Prostate gland (tissue), 2 donors: ENCODE results near the gene INSYN2B. TPM values are rescaled to one million over a fixed set of nuclear protein-coding genes. Genes with fewer than 3 reads are reported as not detected.

Experiments used
- DNase-seq: peaks from one replicate; pipeline ENCODE4 v3.0.0-alpha.2; 2019; ENCODE audit warnings: low spot score
- H3K27ac ChIP-seq, 2 donors: fragments of 200-600 bp; sonication (generic); 2 replicates each; pipeline ENCODE4 v1.5.1; 2017 to 2019
- H3K27me3 ChIP-seq: fragments of 200-600 bp; sonication (generic); replicated peaks from 2 replicates; pipeline ENCODE4 v1.5.1; 2019; ENCODE audit not compliant: insufficient read depth
- H3K36me3 ChIP-seq, 2 donors: fragments of 200-600 bp; sonication (generic); 1 replicate in 1 of 2; 2 replicates in 1 of 2; pipeline versions ENCODE4 v1.5.1 to v1.8.1; 2017 to 2019
- H3K4me1 ChIP-seq: fragments of 200-600 bp; sonication (generic); replicated peaks from 2 replicates; pipeline ENCODE4 v1.5.1; 2019
- H3K4me3 ChIP-seq, 2 donors: fragments of 200-600 bp; sonication (generic); 2 replicates each; pipeline ENCODE4 v1.5.1; 2017 to 2019
- H3K9me3 ChIP-seq: fragments of 200-600 bp; sonication (generic); 2 replicates; pipeline ENCODE4 v1.5.1; 2017
- POLR2A ChIP-seq: fragments of 450-650 bp; IDR thresholded peaks from one replicate; pipeline ENCODE4 v1.6.1; 2016; ENCODE audit warnings: antibody characterized with exemption, mild to moderate bottlenecking
- POLR2AphosphoS5 ChIP-seq: sonication (generic); formaldehyde crosslinking; IDR thresholded peaks from one replicate; pipeline ENCODE4 v1.6.1; 2017; ENCODE audit warnings: antibody characterized with exemption
- WGBS: methylation state at CpG from one replicate; pipeline ENCODE4 v1.1.5; 2018; 5-methylcytosine and 5-hydroxymethylcytosine counted together
- intact Hi-C: fragments of 100-400 bp; cut with DNase I; formaldehyde crosslinking; loops from one replicate; pipeline ENCODE4 v1.14.2; 2022
- total RNA-seq, 2 donors: library from RNA; depleted of rRNA; stranded (reverse); fragments of >200 nt; gene quantifications; one replicate each; pipeline ENCODE4 v1.1.0, GENCODE V29; 2016
- TF ChIP-seq, protein P1 (sequence below), 4 experiments: fragments of 200-600 bp in 2 of 4; fragments of 450-650 bp in 2 of 4; sonication (generic) in 2 of 4; IDR thresholded peaks; 1 replicate in 3 of 4; 2 replicates in 1 of 4; pipeline ENCODE4 v1.5.1; 2016 to 2019; ENCODE audit warnings: antibody characterized with exemption in 4 of 4, mild to moderate bottlenecking in 2 of 4, moderate library complexity in 2 of 4

Gene INSYN2B
- total RNA-seq, 2 donors from 2014 or later, result 0.17 to 8.4 TPM

DNA sequence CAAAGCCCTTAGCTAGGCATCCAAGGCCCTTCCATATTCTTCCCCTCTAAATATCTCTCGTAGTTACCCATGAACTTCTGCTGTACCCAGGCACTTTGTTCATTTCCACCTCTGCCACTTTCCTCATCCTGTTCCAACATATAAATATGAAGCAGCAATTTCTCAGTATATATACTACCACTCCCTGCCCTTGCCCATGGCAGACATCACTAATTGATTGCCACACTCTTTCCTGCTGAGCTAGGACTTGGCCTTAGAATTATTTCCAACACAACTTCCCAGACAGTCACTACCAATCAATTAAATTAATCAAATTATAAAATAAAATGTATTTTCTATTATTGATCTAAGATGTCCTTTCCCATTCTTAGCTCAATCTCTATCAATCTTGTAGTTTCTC is 8.5 kb downstream of the INSYN2B start:
- DNase-seq, result no peak
- 97% methylated on average over 1 of the region's 1 CpG for WGBS
- no peak overlapping the region for H3K4me3 ChIP-seq
- TF ChIP-seq, protein P1, sequence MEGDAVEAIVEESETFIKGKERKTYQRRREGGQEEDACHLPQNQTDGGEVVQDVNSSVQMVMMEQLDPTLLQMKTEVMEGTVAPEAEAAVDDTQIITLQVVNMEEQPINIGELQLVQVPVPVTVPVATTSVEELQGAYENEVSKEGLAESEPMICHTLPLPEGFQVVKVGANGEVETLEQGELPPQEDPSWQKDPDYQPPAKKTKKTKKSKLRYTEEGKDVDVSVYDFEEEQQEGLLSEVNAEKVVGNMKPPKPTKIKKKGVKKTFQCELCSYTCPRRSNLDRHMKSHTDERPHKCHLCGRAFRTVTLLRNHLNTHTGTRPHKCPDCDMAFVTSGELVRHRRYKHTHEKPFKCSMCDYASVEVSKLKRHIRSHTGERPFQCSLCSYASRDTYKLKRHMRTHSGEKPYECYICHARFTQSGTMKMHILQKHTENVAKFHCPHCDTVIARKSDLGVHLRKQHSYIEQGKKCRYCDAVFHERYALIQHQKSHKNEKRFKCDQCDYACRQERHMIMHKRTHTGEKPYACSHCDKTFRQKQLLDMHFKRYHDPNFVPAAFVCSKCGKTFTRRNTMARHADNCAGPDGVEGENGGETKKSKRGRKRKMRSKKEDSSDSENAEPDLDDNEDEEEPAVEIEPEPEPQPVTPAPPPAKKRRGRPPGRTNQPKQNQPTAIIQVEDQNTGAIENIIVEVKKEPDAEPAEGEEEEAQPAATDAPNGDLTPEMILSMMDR (IDR thresholded peaks at IDR 0.05), result no peak
- no peak for TF ChIP-seq POLR2AphosphoS5
- no peak for TF ChIP-seq POLR2A
- H3K27me3 ChIP-seq, result no peaks in the 10 kb centered on the region
- no peaks in the 10 kb centered on the region for H3K36me3 ChIP-seq
- H3K27ac ChIP-seq, result no peak overlapping the region
- intact Hi-C loops, result no loop called here
- H3K4me1 ChIP-seq, result no peaks in the 10 kb centered on the region
- H3K9me3 ChIP-seq, result no peaks in the 10 kb centered on the region

DNA sequence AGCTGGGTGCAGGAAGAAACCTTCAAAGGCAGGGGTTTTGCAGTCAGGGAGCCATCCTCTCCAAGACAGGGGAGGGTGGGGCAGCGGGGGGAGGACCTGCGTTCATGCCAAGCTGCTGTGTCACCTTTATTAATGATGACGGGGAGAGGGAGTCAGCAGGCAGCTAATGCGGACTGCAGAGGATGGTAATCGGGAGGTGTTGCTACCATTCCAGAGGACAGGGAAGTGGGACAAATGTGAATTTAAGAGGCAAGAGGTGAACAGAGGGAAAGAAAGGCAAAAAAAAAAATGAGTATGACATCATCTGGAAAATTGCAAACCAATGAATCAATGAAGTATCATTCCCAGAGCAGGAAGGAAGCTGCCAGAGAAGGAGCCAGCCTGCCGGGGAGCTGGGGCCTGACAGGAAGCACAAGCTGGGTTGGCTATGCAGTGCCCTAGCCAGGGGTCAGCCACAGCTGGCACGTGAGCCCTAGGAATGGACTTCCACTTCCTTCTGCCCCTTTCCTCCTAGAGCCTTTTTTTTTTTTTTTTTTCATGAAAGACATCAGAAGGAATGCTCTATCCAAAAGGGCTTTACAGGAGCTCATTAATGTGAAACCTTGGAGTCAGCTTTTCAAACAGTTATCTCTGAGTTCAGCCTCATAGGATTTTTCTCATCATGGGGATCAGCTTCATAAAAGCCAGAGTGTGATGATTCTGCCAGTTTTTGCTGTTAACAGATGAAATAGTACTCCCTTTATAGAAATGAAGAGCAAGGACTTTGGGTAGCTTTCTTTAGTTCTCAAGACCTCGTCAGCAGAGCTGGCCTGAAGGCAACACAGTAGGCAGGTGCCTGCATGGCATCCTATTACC is 9.2 kb downstream of the INSYN2B start:
- Histone ChIP-seq H3K27ac (no peak overlapping the region), H3K4me3 (no peak overlapping the region), H3K36me3 (no peaks in the 10 kb centered on the region), H3K9me3 (no peaks in the 10 kb centered on the region), H3K27me3 (no peaks in the 10 kb centered on the region), H3K4me1 (no peaks in the 10 kb centered on the region)
- intact Hi-C loops, result no loop called here
- TF ChIP-seq POLR2AphosphoS5 (no peak), POLR2A (no peak)
- TF ChIP-seq, protein P1 (IDR thresholded peaks at IDR 0.05), result no peak
- 51% methylated on average over 8 of the region's 8 CpGs for WGBS
- no peak for DNase-seq

DNA sequence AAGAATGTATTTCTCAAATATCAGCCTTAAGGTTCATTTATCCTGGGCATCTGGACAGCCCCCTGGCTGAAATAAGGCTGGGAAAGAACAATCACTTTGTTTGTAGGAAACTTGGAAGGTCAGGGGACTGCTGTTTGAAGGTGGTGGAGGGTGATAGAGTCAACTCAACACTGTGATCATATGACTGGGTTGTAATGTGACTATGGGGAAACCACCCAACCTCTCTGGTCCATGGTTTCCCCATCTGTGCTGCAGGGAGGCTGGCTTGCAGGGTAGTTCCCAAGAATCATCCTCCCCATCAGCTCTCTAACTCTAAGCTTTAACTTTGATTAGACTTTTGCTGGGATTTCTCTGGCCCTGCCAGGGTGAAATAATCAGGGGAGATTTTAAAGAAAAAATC is 10.0 kb downstream of the INSYN2B start:
- intact Hi-C loops, result no loop called here
- no peak overlapping the region for H3K27ac ChIP-seq
- TF ChIP-seq POLR2AphosphoS5, result no peak
- TF ChIP-seq, protein P1 (IDR thresholded peaks at IDR 0.05), result no peak
- no peak for TF ChIP-seq POLR2A

DNA sequence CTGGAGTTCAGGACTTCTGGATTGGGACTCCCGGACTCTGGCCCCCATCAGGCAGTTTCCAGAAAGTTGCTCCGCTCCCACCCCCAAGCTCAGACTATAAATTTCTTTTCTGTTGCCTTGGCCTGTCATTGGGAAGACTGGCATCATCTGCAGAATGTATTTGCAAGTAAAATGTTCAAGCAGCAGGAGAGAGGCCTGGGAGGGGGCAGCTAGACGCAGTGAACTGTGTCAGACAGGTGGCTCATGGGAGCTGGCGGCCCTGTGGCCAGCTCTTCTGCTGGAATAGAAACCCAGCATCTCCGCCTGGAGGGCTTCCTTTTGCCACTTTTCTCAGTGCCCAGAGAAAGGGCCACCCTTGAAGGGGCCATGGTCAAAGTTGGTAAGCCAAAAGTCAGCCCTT is 16.0 kb downstream of the INSYN2B start:
- DNase-seq, result no peak
- intact Hi-C loops, result no loop called here
- no peak for TF ChIP-seq POLR2AphosphoS5
- no peak for TF ChIP-seq POLR2A
- TF ChIP-seq, protein P1 (IDR thresholded peaks at IDR 0.05), result no peak
- H3K36me3 ChIP-seq, result no peaks in the 10 kb centered on the region
- H3K9me3 ChIP-seq, result no peaks in the 10 kb centered on the region
- no peaks in the 10 kb centered on the region for H3K4me1 ChIP-seq
- H3K27ac ChIP-seq, result no peak overlapping the region
- 69% methylated on average over 5 of the region's 5 CpGs for WGBS
- no peak overlapping the region for H3K4me3 ChIP-seq
- no peaks in the 10 kb centered on the region for H3K27me3 ChIP-seq

More for the DNA sequence above, 10.0 kb downstream of the INSYN2B start:
- no peak for DNase-seq
- Histone ChIP-seq H3K4me1 (no peaks in the 10 kb centered on the region), H3K4me3 (no peak overlapping the region), H3K9me3 (no peaks in the 10 kb centered on the region), H3K27me3 (no peaks in the 10 kb centered on the region), H3K36me3 (no peaks in the 10 kb centered on the region)

DNA sequence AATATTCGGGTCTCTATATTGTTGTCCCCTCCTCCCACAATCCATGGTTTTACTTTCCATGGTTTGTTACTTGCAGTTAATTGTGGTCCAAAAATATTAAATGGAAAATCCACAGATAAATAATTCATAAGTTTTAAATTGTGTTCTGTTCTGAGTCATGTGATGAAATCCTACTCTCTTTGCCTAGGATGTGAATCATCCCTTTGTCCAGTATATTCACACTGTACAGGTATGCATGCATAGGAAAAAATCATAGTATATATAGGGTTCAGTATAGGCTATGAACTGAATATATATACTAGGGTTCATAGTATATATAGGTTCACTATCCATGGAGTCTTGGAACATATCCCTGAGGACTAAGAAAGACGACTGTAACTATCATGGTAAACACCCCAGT is 19.6 kb downstream of the INSYN2B start:
- 98% methylated on average over 2 of the region's 2 CpGs for WGBS
- no peaks in the 10 kb centered on the region for H3K9me3 ChIP-seq
- intact Hi-C loops, result no loop called here
- TF ChIP-seq, protein P1 (IDR thresholded peaks at IDR 0.05), result no peak
- no peak for TF ChIP-seq POLR2AphosphoS5
- TF ChIP-seq POLR2A, result no peak
- no peak for DNase-seq
- no peak overlapping the region for H3K4me3 ChIP-seq
- H3K36me3 ChIP-seq, result no peaks in the 10 kb centered on the region
- H3K27me3 ChIP-seq, result no peaks in the 10 kb centered on the region
- H3K4me1 ChIP-seq, result no peaks in the 10 kb centered on the region
- no peak overlapping the region for H3K27ac ChIP-seq
